T-helper 1 cell treated with Interleukin-12 subunit alpha and Interleukin-12 subunit beta and Interleukin-4 antibody, amounts not matched to agents 30 μg/mL and 1 μg/mL, for 36 hours (primary cell): ENCODE measurements around the gene EPHB1.

Source experiments
- H3K27ac Mint-ChIP-seq: one replicate; pipeline ENCODE4 v1.8.0; 2021; ENCODE audit warnings: mild to moderate bottlenecking, mixed read lengths
- H3K27me3 Mint-ChIP-seq: one replicate; pipeline ENCODE4 v1.8.0; 2021; ENCODE audit warnings: low read depth, mixed read lengths
- H3K36me3 Mint-ChIP-seq: one replicate; pipeline ENCODE4 v1.8.0; 2021; ENCODE audit warnings: low read depth, mixed read lengths
- H3K4me1 Mint-ChIP-seq: one replicate; pipeline ENCODE4 v1.8.0; 2021; ENCODE audit warnings: low read depth, mixed read lengths
- H3K4me3 Mint-ChIP-seq: one replicate; pipeline ENCODE4 v1.8.0; 2021; ENCODE audit warnings: mild to moderate bottlenecking, moderate library complexity, mixed read lengths
- H3K9me3 Mint-ChIP-seq: one replicate; pipeline ENCODE4 v1.8.0; 2021; ENCODE audit warnings: mixed read lengths

The EPHB1 gene

GRCh38 chr3:135131290-135131689, 336.2 kb downstream of the EPHB1 start:
- no peaks in the 10 kb centered on the region for H3K27me3 Mint-ChIP-seq
- H3K4me1 Mint-ChIP-seq, result peaks cover 9% of the 10 kb centered on the region
- no peaks in the 10 kb centered on the region for H3K36me3 Mint-ChIP-seq
- no peak overlapping the region for H3K27ac Mint-ChIP-seq
- H3K9me3 Mint-ChIP-seq, result no peaks in the 10 kb centered on the region
- no peak overlapping the region for H3K4me3 Mint-ChIP-seq

GRCh38 chr3:135133905-135134683, 339.0 kb downstream of the EPHB1 start:
- H3K9me3 Mint-ChIP-seq, result no peaks in the 10 kb centered on the region
- H3K27ac Mint-ChIP-seq, result no peak overlapping the region
- no peaks in the 10 kb centered on the region for H3K36me3 Mint-ChIP-seq
- no peak overlapping the region for H3K4me3 Mint-ChIP-seq
- peaks cover 17% of the 10 kb centered on the region for H3K4me1 Mint-ChIP-seq
- no peaks in the 10 kb centered on the region for H3K27me3 Mint-ChIP-seq

DNA sequence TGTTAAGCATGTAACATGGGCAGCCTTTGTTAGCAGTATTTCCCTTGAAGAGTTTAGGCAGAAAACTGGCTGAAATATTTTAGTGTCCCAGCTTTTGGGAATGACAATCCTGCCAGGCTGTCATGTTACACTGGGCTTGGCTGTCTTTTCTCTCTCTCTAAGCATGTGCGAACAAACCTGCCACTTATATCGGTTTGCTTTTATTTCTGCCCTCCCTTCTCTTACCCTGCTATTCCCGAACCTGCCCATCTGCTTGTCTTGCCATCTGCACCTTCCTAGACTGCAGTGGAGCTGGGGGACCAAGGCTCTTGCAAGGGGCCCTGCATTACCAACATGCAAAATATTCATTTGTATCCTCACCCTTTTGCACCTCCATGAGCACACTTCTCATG, 339.6 kb downstream of the EPHB1 start:
- H3K9me3 Mint-ChIP-seq, result no peaks in the 10 kb centered on the region
- H3K36me3 Mint-ChIP-seq, result no peaks in the 10 kb centered on the region
- H3K4me1 Mint-ChIP-seq, result peaks cover 17% of the 10 kb centered on the region
- no peaks in the 10 kb centered on the region for H3K27me3 Mint-ChIP-seq
- H3K4me3 Mint-ChIP-seq, result no peak overlapping the region
- no peak overlapping the region for H3K27ac Mint-ChIP-seq

- Mint-ChIP-seq H3K9me3 (no peaks in the 10 kb centered on the region), H3K4me3 (no peak overlapping the region), H3K27ac (no peak overlapping the region), H3K27me3 (no peaks in the 10 kb centered on the region), H3K4me1 (peaks cover 17% of the 10 kb centered on the region), H3K36me3 (no peaks in the 10 kb centered on the region)
Measured at GRCh38 chr3:135135445-135135844, 340.4 kb downstream of the EPHB1 start.

DNA sequence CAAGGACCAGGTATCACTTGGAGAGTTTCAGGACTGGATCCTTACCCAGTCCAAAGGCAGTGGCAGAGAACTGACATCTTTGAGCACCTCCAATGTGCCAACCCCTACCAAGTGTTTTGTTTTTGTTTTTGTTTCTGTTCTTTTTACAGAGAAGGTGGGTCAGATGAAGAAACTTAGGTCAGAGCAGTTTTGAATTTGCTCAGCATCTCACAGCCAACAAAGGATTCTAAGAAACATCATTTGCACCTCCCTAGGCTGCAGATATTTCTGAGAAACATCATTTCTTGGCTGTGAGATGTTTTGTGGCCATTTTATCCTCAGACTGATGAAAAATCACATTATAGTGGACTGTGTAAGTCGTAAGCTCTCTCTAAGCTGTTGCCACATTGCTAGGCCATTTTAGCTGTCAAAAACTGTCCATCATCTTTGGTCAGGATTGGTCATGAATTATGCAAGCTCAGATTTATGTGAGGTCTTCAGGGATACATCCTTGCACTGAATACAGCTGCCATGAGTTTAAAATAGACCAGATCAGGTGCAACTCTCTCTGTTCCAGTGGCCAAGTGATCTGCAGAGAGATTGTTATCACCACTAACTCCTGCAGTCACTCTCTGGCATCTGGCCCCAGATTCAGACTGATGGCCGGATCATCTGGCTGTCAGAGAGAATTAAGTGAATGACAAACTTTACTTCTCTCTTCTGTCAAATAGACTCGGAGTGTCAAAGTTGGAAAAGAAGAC, 341.5 kb downstream of the EPHB1 start:
- H3K27me3 Mint-ChIP-seq, result no peaks in the 10 kb centered on the region
- H3K4me1 Mint-ChIP-seq, result peaks cover 17% of the 10 kb centered on the region
- peak overlapping the region; percentile 7 for H3K4me3 Mint-ChIP-seq
- H3K36me3 Mint-ChIP-seq, result no peaks in the 10 kb centered on the region
- H3K27ac Mint-ChIP-seq, result peak overlapping the region; percentile 71
- no peaks in the 10 kb centered on the region for H3K9me3 Mint-ChIP-seq

GRCh38 chr3:135137296-135137695, 342.2 kb downstream of the EPHB1 start:
- no peaks in the 10 kb centered on the region for H3K27me3 Mint-ChIP-seq
- H3K4me3 Mint-ChIP-seq, result no peak overlapping the region
- H3K9me3 Mint-ChIP-seq, result no peaks in the 10 kb centered on the region
- peak overlapping the region; percentile 77 for H3K27ac Mint-ChIP-seq
- peaks cover 21% of the 10 kb centered on the region for H3K4me1 Mint-ChIP-seq
- H3K36me3 Mint-ChIP-seq, result no peaks in the 10 kb centered on the region

DNA sequence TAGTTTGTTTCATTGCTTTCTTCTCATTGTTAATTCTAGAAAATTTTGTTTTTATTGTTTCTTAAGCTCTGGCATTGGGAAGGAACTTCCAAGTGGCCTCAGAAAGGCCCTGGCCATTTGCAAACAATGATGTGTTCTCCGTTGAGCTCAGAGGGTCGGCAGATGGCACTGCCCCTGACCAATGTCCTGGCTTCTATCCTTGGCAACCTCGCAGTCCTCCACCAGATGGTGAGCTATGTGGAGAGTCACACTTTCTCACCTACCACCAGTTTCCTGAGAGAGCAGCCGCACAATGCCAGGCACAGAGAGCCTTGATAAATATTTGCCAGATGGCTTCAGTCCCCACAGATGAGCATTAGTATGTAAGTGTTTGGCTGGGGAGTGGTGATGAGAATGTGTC, 343.7 kb downstream of the EPHB1 start:
- no peak overlapping the region for H3K27ac Mint-ChIP-seq
- no peak overlapping the region for H3K4me3 Mint-ChIP-seq
- no peaks in the 10 kb centered on the region for H3K9me3 Mint-ChIP-seq
- H3K27me3 Mint-ChIP-seq, result no peaks in the 10 kb centered on the region
- peaks cover 23% of the 10 kb centered on the region for H3K4me1 Mint-ChIP-seq
- no peaks in the 10 kb centered on the region for H3K36me3 Mint-ChIP-seq

DNA sequence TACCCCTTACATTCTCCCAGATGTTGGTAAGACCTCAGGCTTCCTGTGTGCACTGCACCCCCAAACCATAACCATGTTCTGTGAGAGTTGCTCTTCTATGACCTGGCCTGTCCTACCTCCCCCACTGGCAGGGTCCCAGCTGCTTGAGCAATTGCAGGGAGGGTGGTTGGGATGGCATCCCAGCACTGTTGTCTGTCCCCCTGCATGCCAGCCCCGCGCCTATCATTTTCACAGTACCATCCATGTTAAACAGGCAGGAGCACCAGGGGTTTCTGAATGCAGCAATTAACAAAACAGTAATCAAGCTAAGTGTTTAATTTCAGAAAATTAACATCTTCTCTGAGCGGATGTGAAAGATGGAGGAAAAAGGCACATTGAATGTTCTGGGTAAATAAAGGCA, 345.5 kb downstream of the EPHB1 start:
- Mint-ChIP-seq H3K36me3 (no peaks in the 10 kb centered on the region), H3K9me3 (no peaks in the 10 kb centered on the region), H3K27me3 (no peaks in the 10 kb centered on the region), H3K27ac (no peak overlapping the region), H3K4me3 (no peak overlapping the region), H3K4me1 (peaks cover 19% of the 10 kb centered on the region)

DNA sequence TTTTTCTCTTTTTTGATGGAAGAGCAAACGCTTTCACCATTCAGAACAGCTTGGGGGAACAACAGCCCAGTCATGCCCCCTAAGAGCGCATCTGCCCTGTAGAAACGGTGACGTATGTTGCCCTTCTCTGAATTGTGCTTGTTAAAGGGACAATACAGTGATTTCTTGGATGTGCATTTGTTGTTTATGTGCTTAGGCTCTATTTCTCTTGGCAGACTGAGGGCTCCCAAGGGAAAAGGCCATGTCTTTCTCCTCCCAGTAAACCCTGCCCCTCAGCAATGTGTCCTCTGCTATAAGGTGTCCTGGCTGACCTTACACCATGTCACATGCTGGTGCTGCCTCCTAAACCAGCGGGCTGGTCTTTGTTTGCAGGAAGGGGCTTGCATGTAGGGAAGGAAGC, 346.1 kb downstream of the EPHB1 start:
- Mint-ChIP-seq H3K4me1 (peaks cover 17% of the 10 kb centered on the region), H3K27me3 (no peaks in the 10 kb centered on the region), H3K9me3 (no peaks in the 10 kb centered on the region), H3K4me3 (no peak overlapping the region), H3K27ac (no peak overlapping the region), H3K36me3 (no peaks in the 10 kb centered on the region)

DNA sequence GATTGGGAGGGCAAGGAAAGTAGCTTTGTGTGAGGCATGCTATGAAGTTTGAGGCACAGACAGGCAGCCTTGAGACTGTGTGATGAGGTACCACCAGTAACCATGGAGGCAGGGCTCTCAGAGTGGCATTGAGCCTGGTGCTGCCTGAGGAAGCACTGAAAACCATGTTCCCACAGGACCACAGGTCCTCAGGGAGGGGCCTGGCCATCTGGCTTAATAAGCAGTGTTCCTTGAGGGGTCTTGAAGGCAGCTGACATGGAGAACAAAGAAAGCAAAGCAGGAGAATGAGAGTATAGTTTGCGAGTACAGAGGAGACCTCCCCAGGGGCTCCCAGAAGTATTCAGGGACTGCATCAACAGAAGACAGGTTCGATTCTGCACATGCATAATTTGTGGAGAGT, 346.6 kb downstream of the EPHB1 start:
- H3K9me3 Mint-ChIP-seq, result no peaks in the 10 kb centered on the region
- peaks cover 16% of the 10 kb centered on the region for H3K4me1 Mint-ChIP-seq
- no peak overlapping the region for H3K4me3 Mint-ChIP-seq
- H3K36me3 Mint-ChIP-seq, result no peaks in the 10 kb centered on the region
- H3K27ac Mint-ChIP-seq, result no peak overlapping the region
- no peaks in the 10 kb centered on the region for H3K27me3 Mint-ChIP-seq

GRCh38 chr3:135142530-135142929, 347.5 kb downstream of the EPHB1 start:
- no peak overlapping the region for H3K27ac Mint-ChIP-seq
- H3K4me3 Mint-ChIP-seq, result no peak overlapping the region
- no peaks in the 10 kb centered on the region for H3K9me3 Mint-ChIP-seq
- no peaks in the 10 kb centered on the region for H3K36me3 Mint-ChIP-seq
- peaks cover 13% of the 10 kb centered on the region for H3K4me1 Mint-ChIP-seq
- no peaks in the 10 kb centered on the region for H3K27me3 Mint-ChIP-seq

GRCh38 chr3:135143474-135143873, 348.4 kb downstream of the EPHB1 start:
- Mint-ChIP-seq H3K27ac (no peak overlapping the region), H3K4me1 (peaks cover 8% of the 10 kb centered on the region), H3K36me3 (no peaks in the 10 kb centered on the region), H3K27me3 (no peaks in the 10 kb centered on the region), H3K4me3 (no peak overlapping the region), H3K9me3 (no peaks in the 10 kb centered on the region)

DNA sequence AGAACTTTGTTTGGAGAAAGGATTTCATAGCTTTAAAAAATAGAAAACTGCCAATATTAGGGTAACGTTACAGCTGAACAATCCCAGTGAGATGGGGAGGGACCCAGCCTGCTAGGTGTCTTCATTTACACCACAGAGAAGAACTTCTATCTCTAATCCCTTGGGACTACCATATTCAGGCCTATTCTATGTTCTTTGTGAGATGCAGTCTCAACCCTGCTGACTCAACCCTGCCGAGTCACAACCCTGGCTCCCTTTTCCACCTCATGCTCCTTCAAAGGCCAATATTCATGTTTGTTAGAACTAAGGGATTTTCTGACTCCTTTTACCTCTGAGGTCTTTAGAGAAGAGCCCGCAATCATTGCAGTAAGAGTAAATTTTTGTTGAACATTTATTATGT, 350.5 kb downstream of the EPHB1 start:
- Mint-ChIP-seq H3K9me3 (no peaks in the 10 kb centered on the region), H3K36me3 (no peaks in the 10 kb centered on the region), H3K4me1 (peaks cover 8% of the 10 kb centered on the region), H3K27me3 (no peaks in the 10 kb centered on the region), H3K27ac (no peak overlapping the region), H3K4me3 (no peak overlapping the region)

DNA sequence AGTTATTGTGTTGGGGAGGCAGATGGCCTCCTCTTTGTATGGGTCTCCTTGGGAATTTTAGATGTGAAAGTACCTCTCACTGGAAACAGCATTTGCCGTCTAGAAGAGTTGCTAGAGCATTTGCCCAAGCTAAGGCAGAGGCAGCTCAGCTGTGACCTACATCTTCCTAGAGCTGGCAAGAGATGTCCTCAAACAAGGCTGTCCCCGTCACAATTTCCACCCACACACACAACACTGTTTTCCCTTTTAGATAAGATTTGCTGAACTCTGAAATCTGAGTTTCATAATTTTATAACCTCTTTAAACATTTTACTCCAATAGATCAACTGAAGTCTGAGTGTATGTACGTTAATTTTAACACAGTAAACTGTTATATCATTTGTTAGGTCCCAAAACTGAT, 352.6 kb downstream of the EPHB1 start:
- Mint-ChIP-seq H3K27me3 (no peaks in the 10 kb centered on the region), H3K4me1 (peaks cover under 1% of the 10 kb centered on the region), H3K36me3 (no peaks in the 10 kb centered on the region)

GRCh38 chr3:135148398-135149020, 353.4 kb downstream of the EPHB1 start:
- Mint-ChIP-seq H3K27me3 (no peaks in the 10 kb centered on the region), H3K27ac (no peak overlapping the region), H3K36me3 (no peaks in the 10 kb centered on the region), H3K4me1 (no peaks in the 10 kb centered on the region), H3K4me3 (no peak overlapping the region), H3K9me3 (no peaks in the 10 kb centered on the region)

More for the DNA sequence above, 352.6 kb downstream of the EPHB1 start:
- no peaks in the 10 kb centered on the region for H3K9me3 Mint-ChIP-seq
- no peak overlapping the region for H3K27ac Mint-ChIP-seq
- H3K4me3 Mint-ChIP-seq, result no peak overlapping the region
